Measurements from ENCODE around the gene CYREN.

The CYREN gene

GRCh38 chr7:135162382-135163001, 8.0 kb downstream of the CYREN start:
- Histone ChIP-seq H3K36me3 (ENCODE audit: insufficient read depth) (peaks cover 5% of the 10 kb centered on the region; the same call in 1 of the 2 replicates), H2AFZ (ENCODE audit: low read depth) (no peak overlapping the region), H3K79me2 (ENCODE audit: insufficient read depth, low read depth) (peaks cover 9% of the 10 kb centered on the region; the same call in 1 of the 2 replicates), H3K4me3 (IDR thresholded peaks at IDR 0.05; ENCODE audit: insufficient read depth, low read depth, low read length) (no peak overlapping the region), H3K4me1 (ENCODE audit: low read depth, poor library complexity, severe bottlenecking) (peaks cover 54% of the 10 kb centered on the region), H3K4me2 (no peak overlapping the region), H3K27me3 (ENCODE audit: insufficient read depth, low read depth) (no peaks in the 10 kb centered on the region), H4K20me1 (ENCODE audit: insufficient read depth) (no peaks in the 10 kb centered on the region), H3K27ac (no peak overlapping the region), H3K9ac (no peak overlapping the region)
- TF ChIP-seq, protein P1, sequence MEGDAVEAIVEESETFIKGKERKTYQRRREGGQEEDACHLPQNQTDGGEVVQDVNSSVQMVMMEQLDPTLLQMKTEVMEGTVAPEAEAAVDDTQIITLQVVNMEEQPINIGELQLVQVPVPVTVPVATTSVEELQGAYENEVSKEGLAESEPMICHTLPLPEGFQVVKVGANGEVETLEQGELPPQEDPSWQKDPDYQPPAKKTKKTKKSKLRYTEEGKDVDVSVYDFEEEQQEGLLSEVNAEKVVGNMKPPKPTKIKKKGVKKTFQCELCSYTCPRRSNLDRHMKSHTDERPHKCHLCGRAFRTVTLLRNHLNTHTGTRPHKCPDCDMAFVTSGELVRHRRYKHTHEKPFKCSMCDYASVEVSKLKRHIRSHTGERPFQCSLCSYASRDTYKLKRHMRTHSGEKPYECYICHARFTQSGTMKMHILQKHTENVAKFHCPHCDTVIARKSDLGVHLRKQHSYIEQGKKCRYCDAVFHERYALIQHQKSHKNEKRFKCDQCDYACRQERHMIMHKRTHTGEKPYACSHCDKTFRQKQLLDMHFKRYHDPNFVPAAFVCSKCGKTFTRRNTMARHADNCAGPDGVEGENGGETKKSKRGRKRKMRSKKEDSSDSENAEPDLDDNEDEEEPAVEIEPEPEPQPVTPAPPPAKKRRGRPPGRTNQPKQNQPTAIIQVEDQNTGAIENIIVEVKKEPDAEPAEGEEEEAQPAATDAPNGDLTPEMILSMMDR (conservative IDR thresholded peaks at IDR 0.05; ENCODE audit: low read depth, low read length), result no peak

DNA sequence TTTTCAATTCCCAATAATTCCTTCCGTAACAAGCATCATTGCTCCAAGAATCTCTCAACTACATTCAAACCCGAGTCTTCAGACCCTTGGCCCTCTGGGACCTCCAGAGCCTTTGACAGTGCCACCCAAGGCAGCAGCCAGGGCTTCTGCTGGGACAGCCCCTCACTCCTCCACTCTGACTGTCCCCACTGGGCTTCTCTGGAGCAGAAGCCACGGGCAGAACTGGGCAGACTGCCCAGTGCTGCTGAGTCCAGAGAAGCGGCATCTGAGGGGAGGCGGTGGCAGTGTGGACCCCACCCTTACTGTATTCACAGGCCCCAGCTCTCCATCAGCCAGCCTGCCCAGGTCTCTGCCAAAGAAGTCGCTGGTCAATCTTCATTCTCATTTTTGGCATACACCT, 8.8 kb downstream of the CYREN start:
- no peaks in the 10 kb centered on the region for H3K27me3 ChIP-seq (ENCODE audit: insufficient read depth, low read depth)
- H3K36me3 ChIP-seq (ENCODE audit: insufficient read depth), result peaks cover 3% of the 10 kb centered on the region; the same call in 1 of the 2 replicates
- H2AFZ ChIP-seq (ENCODE audit: low read depth), result no peak overlapping the region
- no peak overlapping the region for H3K4me2 ChIP-seq
- peaks cover 57% of the 10 kb centered on the region for H3K4me1 ChIP-seq (ENCODE audit: low read depth, poor library complexity, severe bottlenecking)
- no peak overlapping the region for H3K9ac ChIP-seq
- no peak overlapping the region for H3K4me3 ChIP-seq (IDR thresholded peaks at IDR 0.05; ENCODE audit: insufficient read depth, low read depth, low read length)
- no peak overlapping the region for H3K27ac ChIP-seq
- H3K79me2 ChIP-seq (ENCODE audit: insufficient read depth, low read depth), result 0 out of 2 replicates have a peak, but pooled peaks cover 5% of the 10 kb centered on the region
- TF ChIP-seq, protein P1 (conservative IDR thresholded peaks at IDR 0.05; ENCODE audit: low read depth, low read length), result no peak
- H4K20me1 ChIP-seq (ENCODE audit: insufficient read depth), result no peaks in the 10 kb centered on the region

- 0 out of 2 replicates have a peak, but pooled peaks cover 5% of the 10 kb centered on the region for H3K79me2 ChIP-seq (ENCODE audit: insufficient read depth, low read depth)
- peaks cover under 1% of the 10 kb centered on the region; the same call in 1 of the 2 replicates for H3K36me3 ChIP-seq (ENCODE audit: insufficient read depth)
- 0 out of 2 replicates have a peak overlapping the region, but pooled peaks have one; percentile 20 for H2AFZ ChIP-seq (ENCODE audit: low read depth)
- peak overlapping the region; percentile 64; the same call in 1 of the 2 replicates for H3K4me2 ChIP-seq
- no peaks in the 10 kb centered on the region for H4K20me1 ChIP-seq (ENCODE audit: insufficient read depth)
- H3K27me3 ChIP-seq (ENCODE audit: insufficient read depth, low read depth), result no peaks in the 10 kb centered on the region
- H3K4me1 ChIP-seq (ENCODE audit: low read depth, poor library complexity, severe bottlenecking), result peaks cover 57% of the 10 kb centered on the region
- peak overlapping the region; percentile 59; the same call in 1 of the 2 replicates for H3K9ac ChIP-seq
- H3K27ac ChIP-seq, result peak overlapping the region; percentile 88
- TF ChIP-seq, protein P1 (conservative IDR thresholded peaks at IDR 0.05; ENCODE audit: low read depth, low read length), result no peak
- H3K4me3 ChIP-seq (IDR thresholded peaks at IDR 0.05; ENCODE audit: insufficient read depth, low read depth, low read length), result no peak overlapping the region
These were observed 9.5 kb downstream of the CYREN start for GRCh38 chr7:135160858-135161653.

DNA sequence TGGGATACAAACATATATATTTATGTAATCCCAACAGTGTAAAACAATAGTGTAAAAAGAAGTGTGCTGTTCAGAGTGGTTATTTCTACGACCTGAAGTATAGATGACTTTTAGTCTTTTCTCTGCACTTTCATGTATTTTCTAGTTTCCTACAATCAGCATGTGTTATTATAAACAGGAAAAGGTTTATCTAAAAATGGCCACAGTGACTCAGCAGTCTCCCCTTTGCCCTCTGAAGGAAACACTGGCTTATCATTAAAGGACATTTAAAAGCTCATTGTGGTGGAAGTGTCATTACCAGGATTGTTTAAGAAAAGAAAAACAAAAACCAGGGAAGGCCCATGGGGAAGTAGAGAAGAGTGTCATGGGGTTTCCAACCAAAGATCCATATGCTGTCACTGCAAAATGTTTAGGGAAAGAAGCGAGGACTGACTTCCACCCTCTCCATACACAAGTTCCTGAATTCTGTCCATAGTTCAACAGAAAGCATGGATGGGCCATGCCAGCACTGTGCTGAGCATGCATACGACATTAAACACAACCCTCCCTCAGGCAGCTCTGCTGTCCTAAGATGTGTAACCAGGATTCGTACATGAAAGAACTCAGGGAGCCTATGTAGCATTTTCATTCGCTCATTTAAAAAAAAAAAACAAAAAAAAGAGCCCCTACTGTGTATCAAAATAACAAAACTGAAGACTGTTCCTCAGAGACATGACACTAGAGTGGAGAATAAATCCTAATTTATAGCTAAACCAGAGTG, 10.2 kb downstream of the CYREN start:
- Histone ChIP-seq H3K27ac (peak overlapping the region; percentile 88), H3K79me2 (ENCODE audit: insufficient read depth, low read depth) (0 out of 2 replicates have a peak, but pooled peaks cover 12% of the 10 kb centered on the region), H2AFZ (ENCODE audit: low read depth) (peak overlapping the region; percentile 20), H4K20me1 (ENCODE audit: insufficient read depth) (no peaks in the 10 kb centered on the region), H3K4me2 (peak overlapping the region; percentile 64), H3K4me1 (ENCODE audit: low read depth, poor library complexity, severe bottlenecking) (peaks cover 57% of the 10 kb centered on the region), H3K9ac (peak overlapping the region; percentile 59; the same call in 1 of the 2 replicates), H3K36me3 (ENCODE audit: insufficient read depth) (no peaks in the 10 kb centered on the region; the same call in 1 of the 2 replicates), H3K4me3 (IDR thresholded peaks at IDR 0.05; ENCODE audit: insufficient read depth, low read depth, low read length) (no peak overlapping the region), H3K27me3 (ENCODE audit: insufficient read depth, low read depth) (no peaks in the 10 kb centered on the region)
- TF ChIP-seq, protein P1 (conservative IDR thresholded peaks at IDR 0.05; ENCODE audit: low read depth, low read length), result no peak

Data from KMS-11 (cell line).